Activated CD4-positive, alpha-beta T cell treated with anti-CD3 and anti-CD28 coated beads for 1 hour (primary cell): ENCODE data around the gene CTNNA2.

Experiments
- DNase-seq: peaks from one replicate; pipeline ENCODE4 v3.0.0-alpha.2; 2020

Gene CTNNA2

DNA sequence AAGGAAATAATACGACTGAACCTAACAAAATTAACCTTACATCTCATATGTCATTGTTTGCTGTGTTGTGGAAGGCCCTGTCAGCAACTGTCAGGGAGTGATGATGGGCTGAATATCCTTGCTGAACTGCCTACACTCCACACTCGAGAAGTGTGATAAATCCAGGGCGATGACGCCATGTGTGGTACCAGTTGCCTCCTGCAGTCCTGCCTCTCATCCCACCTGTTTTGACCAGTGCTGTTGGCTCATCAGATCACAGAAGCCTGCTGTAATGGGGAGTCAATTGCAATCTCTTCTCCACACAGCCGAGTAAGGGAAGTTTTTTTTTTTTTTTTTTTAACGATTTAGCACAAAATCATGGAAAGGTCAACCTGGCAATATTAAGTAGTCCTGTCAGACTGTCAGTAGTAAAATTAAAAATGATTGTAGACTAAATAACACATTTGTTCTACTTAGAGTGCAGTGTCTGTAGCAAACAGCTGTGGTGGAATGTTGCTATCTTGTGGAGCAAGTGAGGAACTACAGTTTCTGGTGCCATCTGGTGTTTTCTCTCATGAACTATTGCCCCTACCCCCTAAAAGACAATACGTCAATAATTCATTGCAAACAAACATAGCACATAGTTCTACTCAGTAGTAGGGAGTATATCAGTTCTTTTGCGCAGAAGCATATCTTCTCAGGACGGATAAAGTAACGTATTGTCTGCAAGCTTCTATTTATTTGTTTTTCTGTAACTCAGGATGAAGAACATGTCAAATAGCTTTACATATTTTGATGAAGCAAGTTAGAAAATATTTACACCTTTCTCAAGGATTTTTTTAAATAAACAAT lies 347.6 kb downstream of the CTNNA2 start:
- no peak for DNase-seq

DNA sequence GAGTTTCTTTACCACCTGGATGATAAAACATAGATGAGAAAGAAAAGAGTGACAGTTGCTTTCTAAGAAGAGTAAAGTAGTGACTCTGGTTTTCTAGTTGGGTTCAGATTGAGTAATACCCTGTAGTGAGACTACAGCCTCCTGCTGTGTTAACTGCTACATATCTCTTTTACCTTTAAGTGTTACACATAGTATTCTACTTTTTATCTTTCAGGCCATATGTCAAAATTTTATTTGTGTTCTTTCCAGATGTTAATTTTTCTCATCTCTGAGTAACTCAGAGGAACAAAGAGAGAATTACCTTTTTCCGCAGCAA lies 348.2 kb downstream of the CTNNA2 start:
- DNase-seq, result no peak

DNA sequence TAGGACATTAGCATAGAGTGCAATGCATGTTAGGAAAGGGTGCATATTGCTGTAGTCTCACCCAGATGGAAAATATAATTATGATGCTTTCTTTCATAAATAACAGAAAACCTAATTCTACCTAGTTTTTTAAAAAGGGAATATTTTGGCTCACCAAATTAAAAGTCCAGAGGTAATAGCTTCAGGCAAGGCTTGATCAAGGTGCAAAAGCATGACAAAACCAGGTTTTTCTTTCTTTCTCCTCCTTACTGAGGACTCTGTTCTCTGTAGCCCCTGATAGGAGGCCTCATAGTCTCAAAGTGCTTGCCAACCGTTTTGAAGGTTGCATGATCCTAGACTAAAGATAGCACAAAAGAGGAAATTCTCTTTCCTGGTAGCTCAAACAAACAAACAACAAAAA lies 349.9 kb downstream of the CTNNA2 start:
- DNase-seq, result no peak

DNA sequence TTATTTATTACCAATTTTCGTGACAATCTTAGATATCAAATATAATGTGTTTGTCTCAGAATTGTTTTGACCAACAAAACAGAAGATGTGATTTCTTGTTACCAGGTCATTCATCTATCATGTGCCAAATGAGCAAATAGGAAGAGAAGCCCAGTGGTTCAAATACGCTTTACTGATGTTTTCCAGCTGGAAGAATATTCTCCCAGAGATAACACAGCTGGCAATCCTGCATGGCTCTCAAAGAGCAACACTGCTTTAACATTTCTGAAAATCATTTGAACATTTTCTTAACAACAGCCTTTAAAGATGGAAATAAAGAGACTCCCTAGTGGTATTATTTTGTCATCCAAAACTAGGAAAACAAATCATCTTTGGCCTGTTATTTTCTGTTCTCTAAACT lies 359.8 kb downstream of the CTNNA2 start:
- no peak for DNase-seq

DNA sequence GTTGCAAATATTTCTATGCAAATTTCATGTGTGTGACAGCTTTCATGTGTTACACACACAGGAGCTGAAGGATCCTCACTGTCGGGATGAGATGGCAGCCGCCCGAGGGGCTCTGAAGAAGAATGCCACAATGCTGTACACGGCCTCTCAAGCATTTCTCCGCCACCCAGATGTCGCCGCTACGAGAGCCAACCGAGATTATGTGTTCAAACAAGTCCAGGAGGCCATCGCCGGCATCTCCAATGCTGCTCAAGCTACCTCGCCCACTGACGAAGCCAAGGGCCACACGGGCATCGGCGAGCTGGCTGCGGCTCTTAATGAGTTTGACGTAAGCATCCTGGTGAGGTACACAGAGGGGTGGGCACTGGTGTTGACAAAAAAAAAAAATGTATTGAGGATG lies 361.2 kb downstream of the CTNNA2 start:
- DNase-seq, result no peak

DNA sequence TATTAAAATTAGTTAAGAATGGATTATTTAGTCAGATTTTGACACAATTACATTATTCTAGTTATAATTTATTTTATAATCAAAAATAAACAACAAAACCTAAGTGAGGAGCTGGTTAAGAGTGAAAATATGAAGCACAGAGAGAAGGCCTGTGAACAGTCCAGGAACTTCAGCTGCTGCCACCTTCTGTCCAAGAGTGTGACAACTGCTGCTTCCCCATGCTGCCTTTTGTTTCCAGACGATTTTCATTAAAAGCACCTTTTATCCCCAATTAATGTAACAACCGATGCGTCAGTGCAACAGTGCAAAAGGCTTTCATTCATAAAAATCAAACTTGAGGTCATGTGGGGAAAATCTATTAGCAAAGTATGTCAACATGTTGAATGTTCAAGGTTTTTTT lies 363.6 kb downstream of the CTNNA2 start:
- DNase-seq, result no peak

DNA sequence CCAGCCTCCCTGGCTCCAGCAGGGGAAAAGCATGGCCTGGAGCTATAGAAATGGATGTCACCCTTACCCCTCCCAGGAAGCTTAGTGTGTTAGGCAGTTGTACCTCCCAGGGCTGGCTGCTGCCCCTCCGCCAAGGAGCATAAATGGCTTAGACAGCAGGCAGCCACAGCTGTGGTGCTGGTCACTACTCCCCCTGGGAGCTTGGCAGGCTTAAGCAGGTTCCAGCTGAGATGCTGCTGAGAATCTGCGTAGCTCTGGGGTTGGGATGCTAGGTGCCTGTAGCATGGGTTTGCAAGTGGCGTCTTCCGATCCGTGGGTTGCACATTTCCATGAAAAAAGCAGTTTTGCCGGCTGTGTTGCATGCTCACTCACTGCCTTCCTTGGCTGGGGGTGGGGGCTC lies 369.7 kb downstream of the CTNNA2 start:
- DNase-seq, result no peak

DNA sequence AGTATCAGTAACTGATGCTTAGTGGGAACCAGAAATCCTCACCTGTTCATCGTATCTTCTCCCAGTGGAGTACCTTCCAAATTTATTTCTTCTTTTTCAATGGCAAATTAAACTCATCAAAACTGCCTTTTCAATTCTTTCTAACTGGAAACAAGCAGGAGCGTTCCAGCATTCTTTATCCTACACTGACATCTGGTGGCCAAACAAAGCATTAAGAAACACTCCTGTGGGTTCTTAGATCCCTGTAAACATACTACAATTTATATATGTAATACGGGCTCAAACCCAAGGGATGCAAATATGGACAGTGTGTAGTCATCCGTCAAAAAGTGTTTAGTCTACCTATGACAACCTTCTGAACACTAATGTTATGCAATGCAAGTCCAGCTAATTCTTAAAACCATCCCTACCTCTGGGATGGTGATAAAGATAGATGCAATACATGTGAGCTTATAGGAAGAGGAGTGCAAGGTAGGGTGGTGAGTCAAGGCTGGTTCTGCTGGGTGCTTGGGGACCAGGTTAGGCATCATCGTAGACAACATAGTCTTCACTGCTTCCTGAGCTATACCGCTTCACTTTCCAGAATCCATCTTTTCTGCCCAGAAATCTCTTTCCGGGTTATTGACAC lies 375.0 kb downstream of the CTNNA2 start:
- DNase-seq, result no peak

DNA sequence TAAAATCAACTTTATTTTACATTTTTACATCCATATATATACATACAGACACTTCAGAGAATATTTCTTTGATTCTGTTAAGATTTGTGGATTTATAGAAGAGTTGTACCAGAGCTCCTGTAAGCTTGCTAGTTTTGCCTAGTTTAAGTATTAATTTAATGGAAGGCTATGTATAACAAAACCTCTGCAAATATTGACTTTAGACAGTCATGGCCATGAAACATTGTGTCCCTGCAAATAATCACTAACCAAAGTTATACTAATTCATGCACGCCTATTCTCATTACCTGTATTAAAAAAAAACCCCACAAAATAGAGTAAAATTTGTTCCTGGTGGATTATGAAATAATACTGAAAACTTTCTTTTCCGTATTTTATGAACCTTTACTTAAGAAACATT lies 379.3 kb downstream of the CTNNA2 start:
- no peak for DNase-seq

DNA sequence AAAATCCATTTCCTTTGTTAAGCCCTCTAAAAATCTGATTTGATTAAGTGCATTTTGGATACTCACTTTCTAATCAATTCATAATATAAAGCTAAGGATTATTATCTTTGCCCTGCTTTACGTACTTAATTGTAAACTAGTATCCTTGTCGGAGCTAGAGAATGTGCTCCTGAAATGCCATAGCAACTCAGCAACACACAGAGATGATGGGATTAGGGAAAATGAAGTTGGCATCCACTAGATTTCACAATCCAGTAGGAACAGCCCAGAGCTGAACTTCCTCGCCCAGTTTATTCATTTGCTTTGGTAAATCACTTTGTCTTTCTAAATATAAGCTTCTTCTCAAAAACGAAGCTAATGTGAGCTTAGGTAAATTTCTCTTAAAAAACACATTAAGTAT lies 386.3 kb downstream of the CTNNA2 start:
- no peak for DNase-seq

DNA sequence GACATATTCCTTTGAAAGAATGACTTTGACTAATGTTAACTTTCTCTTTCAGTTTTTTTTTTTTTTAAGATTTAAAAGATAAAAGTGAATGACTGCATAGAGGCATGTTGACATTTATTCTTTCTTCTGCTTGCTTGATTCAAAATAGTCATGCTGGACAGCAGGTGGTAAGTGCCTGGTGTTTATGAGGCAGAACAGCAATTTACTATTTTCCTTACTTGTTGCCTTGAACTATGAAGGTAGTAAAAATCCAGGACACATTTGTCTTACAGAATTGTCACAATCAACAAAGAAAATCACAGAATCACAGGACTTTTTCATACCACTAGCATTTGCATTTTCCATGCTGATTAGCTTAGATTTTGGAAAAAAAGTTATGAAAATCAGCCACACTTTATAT lies 388.3 kb downstream of the CTNNA2 start:
- DNase-seq, result no peak

DNA sequence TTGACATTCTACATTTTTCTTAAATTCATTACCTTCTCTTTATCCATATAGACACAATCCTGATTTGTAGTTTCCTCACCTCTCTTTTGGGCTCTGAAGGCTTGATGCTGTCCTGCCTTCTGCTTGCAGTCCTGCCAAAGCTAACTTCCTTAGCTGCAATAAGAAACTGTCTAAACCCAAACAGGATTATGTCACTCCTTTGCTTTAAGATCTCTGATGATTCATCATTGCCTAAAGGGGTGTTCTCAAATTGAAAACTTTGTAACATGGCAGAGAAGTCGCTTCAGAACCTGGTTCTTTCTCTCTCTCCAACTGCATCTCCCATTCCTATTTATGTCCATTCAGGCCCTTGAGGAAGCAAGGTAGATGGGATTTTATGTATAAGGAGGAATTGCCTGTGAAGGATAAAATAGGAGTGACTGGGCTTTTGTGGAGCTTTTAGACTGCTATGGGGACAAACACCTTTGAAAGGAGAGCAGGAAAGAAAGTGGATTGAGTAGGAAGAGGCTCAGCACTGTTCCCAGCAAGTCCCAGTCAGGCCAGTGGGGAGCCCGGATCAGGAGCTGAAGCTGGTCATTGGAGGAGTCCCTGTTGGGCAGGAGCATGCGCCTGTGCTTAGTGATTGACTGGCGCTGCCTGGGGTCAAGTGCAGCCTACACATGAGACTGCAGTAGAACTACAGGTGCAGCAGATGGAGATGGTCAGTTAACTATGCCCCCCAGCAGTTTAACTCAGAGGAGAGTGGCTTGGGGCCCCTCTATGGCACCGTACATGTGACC lies 390.6 kb downstream of the CTNNA2 start:
- no peak for DNase-seq

DNA sequence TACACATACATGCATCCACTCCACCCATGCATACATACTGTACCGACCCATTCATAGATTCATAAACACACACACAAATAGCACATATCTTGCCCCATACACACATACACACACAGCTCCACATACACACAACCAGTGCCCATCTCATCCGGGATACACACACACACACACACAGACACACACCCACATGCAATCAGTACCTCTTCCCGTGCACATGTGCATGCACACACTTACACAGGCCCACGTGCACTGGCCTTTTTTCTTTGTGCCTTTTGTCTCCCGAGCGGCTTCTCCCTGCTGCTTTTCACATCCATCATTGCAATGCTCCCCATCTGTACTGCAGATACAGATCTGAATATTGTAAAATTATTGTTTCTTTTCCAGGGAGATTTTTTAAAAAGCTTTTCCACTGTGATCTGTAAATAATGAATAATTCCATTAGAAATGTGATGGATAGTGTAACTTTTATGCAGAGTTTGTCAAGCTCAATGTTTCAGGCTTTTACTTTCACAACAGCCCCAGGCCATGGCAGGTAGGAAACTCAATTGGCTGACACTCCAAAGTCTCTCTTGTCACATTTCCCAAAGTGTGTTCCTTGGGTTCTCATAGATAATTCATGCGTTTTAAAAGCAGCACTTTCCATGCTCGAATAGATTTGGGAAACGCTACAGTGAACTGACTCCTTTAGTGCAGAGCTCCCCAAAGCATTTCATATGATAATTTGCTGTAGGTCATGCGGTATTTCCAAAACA lies 393.5 kb downstream of the CTNNA2 start:
- no peak for DNase-seq

DNA sequence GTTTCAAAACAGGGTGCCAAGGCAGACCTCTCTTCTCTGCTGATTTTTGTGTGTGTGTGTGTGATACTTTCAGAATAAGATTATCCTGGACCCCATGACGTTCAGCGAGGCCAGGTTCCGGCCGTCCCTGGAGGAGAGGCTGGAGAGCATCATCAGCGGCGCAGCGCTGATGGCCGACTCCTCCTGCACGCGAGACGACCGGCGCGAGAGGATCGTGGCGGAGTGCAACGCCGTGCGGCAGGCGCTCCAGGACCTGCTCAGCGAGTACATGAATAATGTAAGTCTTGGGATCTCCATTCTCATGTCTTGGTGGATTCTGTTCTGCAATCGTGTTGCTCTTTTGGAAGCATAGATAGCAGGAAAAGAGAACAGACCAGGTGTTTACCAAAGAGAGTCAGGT lies 396.7 kb downstream of the CTNNA2 start:
- DNase-seq, result no peak

DNA sequence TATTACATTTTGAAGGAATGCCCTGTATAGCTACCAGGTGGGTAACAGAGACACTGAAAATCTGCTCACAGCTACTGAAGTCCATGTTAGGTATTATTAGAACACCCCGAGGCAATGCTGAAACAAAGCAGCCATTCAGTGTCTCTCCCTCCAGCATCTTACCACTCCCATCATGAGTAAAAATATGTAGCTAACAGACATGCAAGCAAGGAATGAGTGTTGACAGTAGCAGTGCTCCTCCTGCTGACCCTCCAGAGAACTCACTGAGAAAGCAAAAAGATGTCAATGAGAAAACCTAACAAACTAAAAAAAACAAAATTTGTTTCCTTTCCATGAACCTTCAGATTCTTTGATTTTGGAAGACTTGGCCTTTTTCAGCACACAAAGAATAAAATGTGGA lies 397.8 kb downstream of the CTNNA2 start:
- DNase-seq, result no peak

DNA sequence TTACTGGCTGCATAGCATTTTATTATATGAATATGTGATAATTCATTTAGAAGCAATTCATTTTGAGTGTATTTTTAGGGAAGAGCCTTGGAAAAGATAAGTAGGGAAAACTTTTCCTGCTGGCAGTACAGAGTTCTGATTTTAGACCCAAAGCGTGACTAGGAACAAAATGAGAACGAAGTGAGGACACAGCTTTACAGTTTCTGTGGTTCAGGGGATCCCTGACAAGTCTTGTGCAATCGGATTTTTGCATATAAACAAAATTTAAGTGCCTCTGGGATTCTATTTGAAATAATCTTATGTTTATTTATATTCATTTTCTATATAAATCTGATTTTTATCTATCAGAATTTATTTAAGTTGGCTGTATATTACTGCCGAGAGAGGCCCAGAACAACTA lies 402.6 kb downstream of the CTNNA2 start:
- DNase-seq, result no peak

DNA sequence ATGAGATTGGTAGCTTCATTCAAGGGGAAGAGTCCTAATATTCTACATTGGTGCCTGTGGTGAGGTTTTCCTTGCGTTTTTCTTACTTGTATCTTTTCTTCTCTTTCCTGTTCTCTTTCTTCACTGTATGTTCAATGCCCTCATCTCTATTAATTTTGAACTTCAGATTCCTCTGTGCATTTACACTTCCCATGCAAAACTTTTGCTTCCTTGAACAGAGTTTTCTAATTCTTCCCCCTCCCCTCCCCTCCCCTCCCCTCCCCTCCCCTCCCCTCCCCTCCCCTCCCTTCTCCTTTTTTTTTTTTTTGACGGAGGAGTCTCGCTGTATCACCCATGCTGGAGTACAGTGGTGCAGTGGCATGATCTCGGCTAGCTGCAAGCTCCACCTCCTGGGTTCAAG lies 403.4 kb downstream of the CTNNA2 start:
- DNase-seq, result no peak

DNA sequence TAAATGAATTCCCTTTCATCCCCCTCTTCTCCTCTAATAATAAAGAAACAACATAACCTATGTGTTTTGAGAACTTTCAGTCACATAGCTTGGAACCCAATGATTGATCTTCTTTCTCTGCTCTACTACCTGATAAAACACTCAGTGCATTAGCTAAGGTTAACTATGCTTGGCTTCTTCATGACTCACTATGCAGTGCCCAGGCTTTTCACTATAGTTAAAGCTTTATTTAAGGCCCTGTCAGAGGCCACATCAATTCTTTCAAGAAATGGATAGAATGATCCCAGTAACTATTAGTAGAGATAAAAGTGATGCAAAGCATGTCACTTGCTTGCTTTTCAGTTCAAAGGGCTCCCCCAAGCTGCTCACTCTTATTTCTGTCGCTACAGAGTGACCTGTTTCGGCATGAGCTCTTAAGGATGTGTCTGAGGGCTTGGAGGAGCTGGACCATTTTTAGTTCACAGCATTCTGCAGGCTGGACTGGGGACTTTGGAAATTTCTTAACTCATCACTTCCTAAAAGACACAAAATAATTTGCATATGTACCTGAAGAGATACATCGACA lies 407.7 kb downstream of the CTNNA2 start:
- DNase-seq, result no peak

DNA sequence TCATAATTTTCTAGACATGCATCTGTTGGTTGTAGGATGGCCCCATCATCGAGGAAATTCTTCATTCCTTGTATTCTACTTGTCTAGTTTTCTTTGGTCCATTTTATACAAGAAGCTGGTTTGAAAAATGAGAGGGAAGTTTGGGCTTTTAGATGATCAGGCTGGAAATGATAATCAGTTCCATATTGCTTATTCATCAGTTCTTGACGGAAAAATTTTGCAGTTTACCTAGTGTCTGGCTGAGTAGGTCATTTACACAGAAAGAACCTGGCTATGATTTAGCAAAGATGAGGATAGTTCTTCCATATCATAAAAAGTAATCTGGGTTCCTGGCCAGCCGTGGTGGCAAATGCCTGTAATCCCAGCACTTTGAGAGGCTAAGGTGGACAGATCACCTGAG lies 416.8 kb downstream of the CTNNA2 start:
- no peak for DNase-seq

DNA sequence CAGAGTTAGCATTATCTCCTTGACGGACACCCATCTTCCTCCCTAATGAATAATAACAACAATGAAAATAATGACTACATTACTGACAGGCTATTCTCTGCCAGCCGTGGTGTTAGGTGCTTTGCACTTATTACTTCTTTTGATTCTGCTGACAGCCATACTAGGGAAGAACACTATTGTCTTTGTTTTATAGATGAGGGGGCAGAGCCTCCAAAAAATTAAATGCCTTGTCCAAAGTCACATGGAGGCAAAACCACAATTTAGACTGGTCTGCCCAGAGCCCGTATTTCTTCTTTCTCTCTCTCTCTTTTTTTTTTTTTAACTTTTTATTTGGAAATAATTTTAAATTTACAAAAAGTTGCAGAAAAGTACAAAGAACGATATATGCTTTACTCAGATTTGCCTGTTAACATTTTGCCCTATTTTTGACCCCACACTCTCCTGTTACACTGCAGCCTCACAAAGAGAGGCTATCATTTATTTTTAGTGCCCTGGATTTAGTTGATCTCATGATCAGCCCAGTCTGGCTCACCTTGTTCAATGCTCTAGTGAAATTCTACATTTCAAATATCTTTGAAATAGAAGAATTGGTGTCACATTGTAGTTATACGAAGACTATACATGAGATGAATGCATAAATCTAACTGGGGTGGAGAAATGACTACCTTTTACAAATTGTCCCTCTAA lies 422.3 kb downstream of the CTNNA2 start:
- DNase-seq, result no peak

DNA sequence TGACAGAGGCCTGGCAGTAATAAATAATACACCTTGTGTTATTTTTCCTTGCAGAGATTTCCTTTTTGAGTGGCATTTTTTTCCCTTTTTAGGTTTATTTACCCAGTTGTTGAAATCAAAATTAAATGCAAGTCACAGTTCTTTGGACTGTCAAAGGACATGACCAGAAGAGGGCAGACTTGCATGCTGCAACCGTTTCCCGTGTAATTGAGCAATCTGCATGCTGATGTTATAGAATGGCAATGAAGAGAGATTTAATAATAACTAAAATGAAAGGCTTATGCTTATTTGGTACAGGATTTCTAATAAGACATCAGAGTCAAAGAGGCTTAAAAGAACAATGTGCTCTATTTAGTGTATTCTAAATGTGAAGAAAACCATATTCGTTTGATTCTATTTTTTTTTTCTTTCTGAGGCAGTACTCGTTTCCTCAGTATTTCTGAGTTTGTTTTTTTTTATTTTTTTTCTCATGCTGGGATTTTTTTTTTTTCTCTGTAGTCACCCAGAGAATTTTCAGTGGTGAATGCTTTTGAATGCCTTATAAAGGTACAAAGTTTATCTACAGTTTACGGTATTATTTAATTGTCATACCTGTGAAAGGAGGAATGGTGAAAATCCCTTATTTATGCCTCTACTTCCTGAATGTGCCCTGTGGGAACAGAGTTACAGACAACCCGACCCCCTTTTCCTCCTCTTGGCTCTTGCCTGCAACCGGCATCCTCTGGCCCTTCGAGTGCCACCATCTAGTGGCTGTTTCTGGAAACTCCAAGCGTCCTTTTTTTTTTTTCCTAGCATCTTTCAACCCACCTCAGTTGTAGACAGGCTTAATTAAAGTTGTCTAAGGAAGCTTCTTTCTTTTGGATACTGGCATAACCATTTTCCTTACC lies 423.2 kb downstream of the CTNNA2 start:
- no peak for DNase-seq
